ENCODE results near the gene VCPKMT.
A peak's percentile ranks its signal among the peaks of the same experiment; 100 is the strongest.

VCPKMT gene

DNA sequence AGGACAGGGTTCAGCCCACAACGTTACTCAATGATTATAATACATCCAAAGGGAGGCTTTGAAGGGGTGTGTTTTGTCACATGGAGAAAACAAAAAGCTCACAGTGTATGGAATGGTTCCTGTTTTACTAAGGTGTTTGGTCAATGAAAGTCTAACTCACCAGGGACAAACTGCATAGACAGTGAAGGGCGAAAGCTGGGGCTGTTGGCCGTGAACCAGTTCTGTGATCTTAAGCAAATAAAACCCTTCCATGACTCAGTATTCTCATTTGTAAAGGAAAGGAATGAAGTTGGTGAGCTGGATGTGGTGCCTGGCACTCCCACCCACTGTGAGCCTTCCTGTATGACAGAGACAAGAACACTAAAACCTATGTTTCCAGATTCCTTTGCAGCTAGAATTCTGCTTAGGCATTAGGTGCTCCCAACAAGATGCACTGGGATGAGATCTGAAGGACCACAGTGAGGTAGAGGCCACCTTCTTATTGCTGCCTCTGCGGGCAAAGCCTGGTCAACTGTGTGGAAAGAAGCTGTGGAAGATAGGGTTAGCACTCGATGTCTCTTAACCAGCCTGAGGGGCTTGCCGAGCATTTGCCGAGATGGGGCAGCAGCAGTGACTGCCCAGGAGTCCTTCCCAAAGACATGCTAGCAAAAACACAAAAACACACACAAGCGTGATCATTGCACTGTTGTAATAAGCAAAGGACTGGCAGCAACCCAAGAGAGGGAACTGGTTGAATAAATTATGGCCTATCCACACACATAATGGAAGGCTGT is 48.5 kb downstream of the VCPKMT start:
- no peak for DNase-seq (ENCODE audit: low spot score)

DNA sequence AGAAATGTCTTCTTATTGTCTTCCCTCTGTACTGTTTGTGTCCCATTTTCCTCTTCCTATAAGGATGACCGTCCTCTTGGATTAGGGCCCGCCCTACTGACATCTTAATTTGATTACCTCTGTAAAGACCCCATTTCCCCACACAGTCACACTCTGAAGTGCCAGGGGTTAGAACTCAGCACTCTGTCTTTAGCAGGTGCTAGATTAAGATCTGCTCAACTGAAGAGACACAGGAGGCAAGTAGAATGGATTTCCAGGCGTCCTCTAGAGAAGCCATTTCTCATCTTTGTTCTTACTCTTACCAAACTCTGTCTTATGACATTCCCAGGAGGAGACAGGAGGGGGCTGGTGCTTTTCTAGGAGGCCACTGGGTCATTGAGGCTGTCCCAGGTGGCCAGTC is 50.8 kb downstream of the VCPKMT start:
- DNase-seq (ENCODE audit: low spot score) = no peak

DNA sequence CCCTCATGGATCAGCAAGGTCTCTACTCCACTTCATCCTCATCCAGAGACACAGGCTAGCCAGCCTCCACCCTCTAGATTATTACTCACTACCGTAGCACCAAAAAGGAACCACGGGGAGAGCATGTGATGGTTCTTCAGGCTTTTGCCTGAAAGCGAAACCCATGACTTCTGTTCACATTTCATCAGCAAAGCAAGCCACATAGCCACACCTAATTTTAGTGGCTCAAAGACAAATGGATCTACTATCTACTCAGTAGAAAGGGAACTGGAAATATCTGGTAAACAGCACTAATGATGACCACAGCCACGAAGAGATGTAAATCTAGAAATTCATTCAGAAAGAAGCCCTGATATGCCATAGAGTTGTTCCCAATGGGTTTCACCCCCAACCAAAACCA is 51.4 kb downstream of the VCPKMT start:
- peak; percentile 48 for DNase-seq (ENCODE audit: low spot score)

DNA sequence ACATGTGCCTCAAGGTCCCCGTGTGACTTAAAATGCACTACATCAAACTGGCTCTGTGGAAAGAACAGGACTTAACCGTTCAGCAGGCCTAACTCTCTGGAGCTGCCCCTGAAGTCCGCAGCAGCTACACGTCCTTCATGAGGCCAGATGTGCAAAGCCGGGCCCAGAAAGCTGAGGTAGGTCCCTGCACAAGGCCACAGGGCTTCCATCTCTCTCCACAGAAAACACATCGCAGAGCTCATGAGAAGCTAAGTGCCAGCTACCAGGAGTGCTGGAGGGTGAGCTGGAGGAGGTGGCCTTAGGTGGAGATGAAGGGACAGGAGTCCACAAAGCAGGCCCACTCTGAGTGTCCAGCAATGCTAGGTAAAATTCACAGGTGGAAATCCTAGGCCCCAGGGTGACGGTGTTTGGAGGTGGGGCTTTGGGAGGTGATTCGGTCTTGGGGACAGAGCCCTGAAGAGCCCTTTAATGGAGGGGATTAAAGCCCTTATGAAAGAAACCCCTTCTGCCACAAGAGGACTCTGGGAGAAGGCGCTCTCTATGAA is 52.4 kb downstream of the VCPKMT start:
- no peak for DNase-seq (ENCODE audit: low spot score)

DNA sequence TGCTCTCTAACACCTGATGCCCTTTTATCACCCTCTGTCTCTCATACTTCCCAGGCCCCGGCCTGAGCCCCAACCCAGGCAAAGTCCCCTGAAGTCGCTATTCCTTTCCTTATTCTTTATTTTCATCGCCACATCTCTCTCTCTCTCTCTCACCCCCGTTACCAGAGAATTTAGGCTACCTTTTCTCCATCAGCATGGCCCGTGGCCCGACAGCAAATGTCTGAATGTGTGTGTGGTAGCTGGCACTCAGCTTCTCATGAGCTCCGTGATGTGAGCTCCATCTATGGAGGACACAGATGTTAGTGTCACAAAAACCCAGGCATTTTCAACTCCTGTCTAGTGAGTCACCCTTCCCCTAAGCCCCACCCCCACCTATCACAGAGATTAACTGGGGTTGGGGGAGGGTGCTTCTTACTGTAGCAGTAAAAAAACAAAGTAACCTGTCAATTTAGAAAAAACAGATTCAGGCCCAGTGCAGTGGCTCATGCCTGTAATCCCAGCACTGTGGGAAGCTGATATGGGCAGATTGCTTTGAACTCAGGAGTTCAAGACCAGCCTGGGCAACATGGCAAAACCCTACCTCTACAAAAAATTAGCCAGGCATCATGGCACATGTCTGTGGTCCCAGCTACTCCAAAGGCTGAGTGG is 53.8 kb downstream of the VCPKMT start:
- DNase-seq (ENCODE audit: low spot score) = peak; percentile 71

DNA sequence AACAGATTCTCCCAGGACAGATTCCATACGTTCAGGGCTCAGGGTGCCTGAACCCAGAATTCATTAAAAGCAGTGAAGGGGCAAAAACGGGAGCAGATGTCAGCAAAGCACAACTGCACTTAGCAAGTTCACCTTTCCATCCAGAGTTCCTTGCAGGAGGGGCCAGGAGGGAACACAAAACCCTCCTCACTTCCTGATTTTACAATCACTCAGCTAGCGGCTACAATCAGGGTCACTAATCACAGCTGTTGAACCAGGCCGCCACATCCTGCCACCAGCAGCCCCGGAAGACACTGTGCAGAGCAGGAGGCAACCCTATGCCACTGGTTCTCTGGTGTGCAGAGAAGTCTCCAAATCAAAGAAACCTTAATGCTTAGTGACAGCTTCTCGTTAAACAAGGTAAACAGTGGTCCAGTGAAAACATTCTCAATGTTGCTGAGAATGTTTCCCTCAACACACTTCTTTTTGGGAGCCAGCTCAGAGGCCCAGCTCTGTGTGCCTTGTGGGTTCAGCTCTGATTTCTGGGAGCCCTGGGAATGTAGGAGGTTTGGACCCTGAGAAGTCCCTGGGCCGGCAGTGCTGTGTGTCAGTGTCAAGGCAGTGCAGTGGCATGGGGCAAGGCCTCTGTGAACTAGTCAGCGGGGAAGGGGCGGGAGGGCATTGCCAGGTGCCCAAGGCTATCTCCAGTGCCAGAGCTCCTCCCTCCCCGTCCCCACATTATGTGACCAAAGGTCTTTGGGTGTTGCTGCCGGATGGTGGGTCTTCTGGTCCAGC is 54.5 kb downstream of the VCPKMT start:
- no peak for DNase-seq (ENCODE audit: low spot score)

DNA sequence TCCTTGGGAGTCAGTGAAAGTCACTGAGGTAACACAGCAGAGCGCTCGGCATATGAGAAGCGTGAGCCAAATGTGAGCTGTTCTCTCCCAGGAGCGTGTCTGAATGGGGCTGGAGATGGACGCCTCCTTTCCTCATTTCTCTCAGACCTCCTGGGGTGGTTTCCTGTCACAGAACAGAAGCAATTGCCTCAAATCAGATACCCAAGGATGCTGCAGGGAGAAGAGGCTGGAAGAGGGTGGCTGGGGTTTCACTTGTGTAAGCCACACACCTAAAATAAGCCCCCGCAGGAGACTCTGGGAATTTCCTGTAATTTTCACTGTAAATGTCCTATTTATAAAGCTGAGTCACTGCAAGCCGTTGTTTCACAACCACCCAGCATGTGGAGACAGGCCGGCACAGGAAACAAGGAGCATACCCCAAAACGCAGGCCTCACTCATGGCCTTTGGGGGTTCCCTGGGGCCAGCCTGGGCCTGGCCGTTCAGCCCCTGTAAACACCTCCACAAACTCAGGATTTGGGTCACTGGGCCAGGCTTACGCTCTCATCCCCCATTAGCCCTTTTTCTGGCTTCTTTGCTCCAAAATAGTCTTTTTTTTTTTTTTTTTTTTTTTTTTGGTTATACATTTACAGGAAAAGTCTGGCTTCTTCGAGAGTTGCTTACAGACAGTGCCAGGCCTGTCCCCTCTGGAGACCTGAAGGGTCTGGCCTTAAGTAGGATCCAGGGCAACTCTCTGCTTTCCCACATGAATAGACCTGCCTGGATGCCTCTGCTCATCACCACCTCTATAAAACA is 55.3 kb downstream of the VCPKMT start:
- peak; percentile 78 for DNase-seq (ENCODE audit: low spot score)

DNA sequence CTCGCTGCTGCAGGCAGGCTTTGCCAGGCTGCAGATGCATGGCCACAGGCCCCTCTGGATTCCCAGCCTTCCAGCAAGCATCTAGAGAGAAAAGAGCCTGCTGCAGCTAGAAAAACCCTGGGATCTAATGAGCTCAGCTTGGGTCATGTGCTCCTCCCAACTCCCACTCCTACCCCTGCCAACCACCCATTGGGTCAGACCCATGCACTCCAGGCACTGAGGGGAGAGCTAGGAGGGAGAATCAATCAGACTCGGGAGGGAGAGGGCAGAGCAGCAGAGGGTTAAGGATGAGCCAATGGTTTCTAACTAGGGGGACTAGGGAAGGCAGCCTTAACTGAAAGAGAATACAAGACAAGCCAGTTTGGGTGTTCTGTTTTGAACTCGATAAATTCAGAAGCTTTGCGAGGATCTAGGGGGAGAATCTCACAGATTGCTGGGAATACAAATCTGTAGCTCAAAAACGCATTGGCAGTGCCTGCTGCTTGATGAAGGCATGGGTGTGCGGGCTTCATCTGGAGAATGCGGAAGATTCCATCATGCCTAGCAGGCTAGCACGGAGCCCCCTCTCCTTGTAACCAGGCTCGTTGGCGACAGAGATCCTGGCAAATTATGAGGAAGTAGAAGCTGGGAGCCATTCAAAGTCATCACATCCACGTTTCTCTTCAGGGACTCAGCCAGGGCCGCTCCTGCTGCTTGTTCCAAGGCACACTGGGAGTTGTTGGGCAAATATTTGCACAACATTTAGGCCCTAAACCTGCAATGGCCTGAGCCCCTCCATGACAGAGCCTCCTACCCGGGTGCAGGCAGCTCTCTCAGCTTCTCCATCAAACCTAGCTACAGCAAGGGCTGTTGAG is 56.4 kb downstream of the VCPKMT start:
- DNase-seq (ENCODE audit: low spot score) = no peak

All from COLO829 (cell line).